SK-N-SH (cell line): Measurements from ENCODE around the gene GSK3B. TPM values are rescaled to one million over a fixed set of nuclear protein-coding genes. Genes with fewer than 3 reads are reported as not detected.

Experiments used
- CTCF ChIA-PET: fragments of 300-600, 350-600 bp; formaldehyde crosslinking; extraction: SDS; loops from one replicate; lab custom pipeline; 2021; lab: Yijun Ruan, JAX
- POLR2A ChIA-PET: fragments of 350-600 bp; sonication (Branson Sonifier 250); formaldehyde crosslinking; extraction: SDS; loops from one replicate; lab custom pipeline; 2020; ENCODE audit warnings: antibody characterized with exemption, inconsistent platforms; lab: Yijun Ruan, JAX
- DNase-seq: peaks from one replicate; pipeline ENCODE4 v3.0.0; 2012
- H2AFZ ChIP-seq: fragments of 200-600 bp; sonication (generic); 2 replicates; pipeline ENCODE4 v1.8.1; 2016; ENCODE audit warnings: antibody characterized with exemption, mild to moderate bottlenecking, low read depth
- H3F3A ChIP-seq: fragments of 200-600 bp; sonication (generic); replicated peaks from 2 replicates; pipeline ENCODE3; 2016; ENCODE audit warnings: antibody characterized with exemption, mild to moderate bottlenecking; ENCODE audit not compliant: insufficient read depth
- H3K27ac ChIP-seq, 2 experiments: fragments of 200-500 bp in 1 of 2; fragments of 200-600 bp in 1 of 2; sonication (Bioruptor generic) in 1 of 2; sonication (generic), shearing (Covaris generic) in 1 of 2; 2 replicates each; pipeline versions ENCODE4 v1.5.1 to v1.6.1; 2014 to 2016; ENCODE audit warnings: low read depth in 2 of 2, inconsistent platforms in 1 of 2, low read length in 1 of 2, mild to moderate bottlenecking in 1 of 2, mixed read lengths in 1 of 2
- H3K27me3 ChIP-seq: fragments of 200-600 bp; sonication (generic), shearing (Covaris generic); 2 replicates; pipeline ENCODE4 v1.6.1; 2016; ENCODE audit warnings: mixed run types; ENCODE audit not compliant: insufficient read depth
- H3K36me3 ChIP-seq, 2 experiments: fragments of 200-500 bp in 1 of 2; fragments of 200-600 bp in 1 of 2; sonication (Bioruptor generic) in 1 of 2; sonication (generic) in 1 of 2; replicated peaks in 1 of 2; 2 replicates each; pipeline versions ENCODE3 to v1.5.1; 2014 to 2016; ENCODE audit warnings: low read length in 1 of 2, mild to moderate bottlenecking in 1 of 2; ENCODE audit not compliant: insufficient read depth in 2 of 2, control insufficient read depth in 1 of 2
- H3K4me1 ChIP-seq, 2 experiments: fragments of 200-500 bp in 1 of 2; fragments of 200-600 bp in 1 of 2; sonication (Bioruptor generic) in 1 of 2; sonication (generic), shearing (Covaris generic) in 1 of 2; 2 replicates each; pipeline versions ENCODE4 v1.5.1 to v1.6.1; 2014 to 2016; ENCODE audit warnings: low read depth in 1 of 2, low read length in 1 of 2, mixed run types in 1 of 2; ENCODE audit not compliant: insufficient read depth in 2 of 2, control insufficient read depth in 1 of 2
- H3K4me2 ChIP-seq: fragments of 200-600 bp; sonication (generic), shearing (Covaris generic); 2 replicates; pipeline ENCODE4 v1.6.1; 2017; ENCODE audit warnings: mixed run types
- H3K4me3 ChIP-seq, 2 experiments: fragments of 200-500 bp in 1 of 2; fragments of 200-600 bp in 1 of 2; sonication (Bioruptor generic) in 1 of 2; sonication (generic), shearing (Covaris generic) in 1 of 2; 2 replicates each; pipeline versions ENCODE4 v1.5.1 to v1.8.1; 2014 to 2016; ENCODE audit warnings: low read depth in 2 of 2, inconsistent platforms in 1 of 2, low read length in 1 of 2, mild to moderate bottlenecking in 1 of 2, mixed read lengths in 1 of 2, moderate library complexity in 1 of 2
- H3K79me2 ChIP-seq: fragments of 200-600 bp; sonication (generic); 2 replicates; pipeline ENCODE4 v1.8.1; 2017; ENCODE audit warnings: mild to moderate bottlenecking; ENCODE audit not compliant: insufficient read depth
- H3K9ac ChIP-seq: fragments of 200-600 bp; sonication (generic); 2 replicates; pipeline ENCODE4 v1.6.1; 2017; ENCODE audit warnings: mixed run types
- H3K9me2 ChIP-seq: fragments of 200-600 bp; sonication (generic); 2 replicates; pipeline ENCODE4 v1.6.1; 2017; ENCODE audit warnings: mixed run types
- H3K9me3 ChIP-seq: fragments of 200-600 bp; sonication (generic); 2 replicates; pipeline ENCODE4 v1.6.1; 2017; ENCODE audit warnings: mixed run types, mild to moderate bottlenecking, moderate library complexity
- H4K20me1 ChIP-seq: fragments of 200-600 bp; sonication (generic); 2 replicates; pipeline ENCODE4 v1.6.1; 2017; ENCODE audit warnings: mild to moderate bottlenecking, mixed run types; ENCODE audit not compliant: insufficient read depth
- EP300 ChIP-seq, 2 experiments: IDR thresholded peaks; 2 replicates each; pipeline versions ENCODE4 v1.4.0 to v1.6.1; 2012; ENCODE audit warnings: borderline replicate concordance in 1 of 2, low read depth in 1 of 2, low read length in 1 of 2
- FOXJ3 ChIP-seq: sonication (generic); formaldehyde crosslinking; IDR thresholded peaks from 2 replicates; pipeline ENCODE4 v1.5.1; 2020; ENCODE audit warnings: mild to moderate bottlenecking, missing genetic modification reagents
- GABPA ChIP-seq: IDR thresholded peaks from 2 replicates; pipeline ENCODE4 v1.4.0; 2012; ENCODE audit warnings: low read depth, mild to moderate bottlenecking
- GATA2 ChIP-seq: sonication (generic); formaldehyde crosslinking; IDR thresholded peaks from 2 replicates; pipeline ENCODE4 v1.5.0; 2020; ENCODE audit warnings: mild to moderate bottlenecking, missing genetic modification reagents
- IRF3 ChIP-seq: fragments of 150-350 bp; IDR thresholded peaks from 2 replicates; pipeline ENCODE4 v1.6.1; 2016; ENCODE audit warnings: mild to moderate bottlenecking, low read depth, low read length
- JUND ChIP-seq: IDR thresholded peaks from 2 replicates; pipeline ENCODE4 v1.4.0; 2012
- MEF2A ChIP-seq: IDR thresholded peaks from 2 replicates; pipeline ENCODE4 v1.4.0; 2012; ENCODE audit warnings: low read depth, borderline replicate concordance
- MXI1 ChIP-seq: IDR thresholded peaks from 2 replicates; pipeline ENCODE4 v1.6.1; 2012; ENCODE audit warnings: mild to moderate bottlenecking, low read depth, low read length, improper control_type of control experiment
- POLR2AphosphoS5 ChIP-seq: IDR thresholded peaks from 2 replicates; pipeline ENCODE4 v1.6.1; 2012; ENCODE audit warnings: low read depth, low read length
- RXRA ChIP-seq: IDR thresholded peaks from 2 replicates; pipeline ENCODE4 v1.4.0; 2012; ENCODE audit warnings: low read depth, mild to moderate bottlenecking, borderline replicate concordance
- SIN3A ChIP-seq: IDR thresholded peaks from 2 replicates; pipeline ENCODE4 v1.6.1; 2012; ENCODE audit warnings: low read depth, mild to moderate bottlenecking, low read length, moderate library complexity, borderline replicate concordance
- TCF12 ChIP-seq: IDR thresholded peaks from 2 replicates; pipeline ENCODE4 v1.4.0; 2012
- TEAD4 ChIP-seq: IDR thresholded peaks from 2 replicates; pipeline ENCODE4 v1.4.0; 2012; ENCODE audit warnings: mild to moderate bottlenecking, borderline replicate concordance; ENCODE audit not compliant: insufficient read depth
- ZBTB33 ChIP-seq: IDR thresholded peaks from 2 replicates; pipeline ENCODE4 v1.4.0; 2012; ENCODE audit warnings: low read depth, borderline replicate concordance
- WGBS: methylation state at CpG from one replicate; pipeline ENCODE4 v1.1.6; 2017; ENCODE audit warnings: low lambda C conversion rate; 5-methylcytosine and 5-hydroxymethylcytosine counted together
- polyA plus RNA-seq, 3 experiments: library from polyadenylated mRNA; depleted of rRNA; stranded (reverse); fragments of >200 nt; gene quantifications; 2 replicates each; pipeline ENCODE4 v1.2.3, GENCODE V29; 2012

GSK3B gene
- polyA plus RNA-seq, 1 of the 3 experiments (the other 2 are of a cell fraction), result 15.9 TPM

- ChIA-PET CTCF (no interaction called here), POLR2A (no interaction called here)
- Histone ChIP-seq H4K20me1 (peaks cover 96% of the 10 kb centered on the region), H2AFZ (no peak overlapping the region), H3F3A (no peaks in the 10 kb centered on the region), H3K4me3 (no peak overlapping the region), H3K9me3 (no peaks in the 10 kb centered on the region), H3K4me1 (no peaks in the 10 kb centered on the region; a peak in 1 of 4 replicates), H3K27ac (no peak overlapping the region), H3K27me3 (no peaks in the 10 kb centered on the region), H3K9me2 (no peaks in the 10 kb centered on the region), H3K36me3 (peaks cover 0 to 8% of the 10 kb centered on the region in 2 experiments), H3K4me2 (no peak overlapping the region), H3K79me2 (peaks cover 99% of the 10 kb centered on the region), H3K9ac (no peak overlapping the region)
- WGBS, result 97% methylated on average over 4 of the region's 4 CpGs
- no peak for DNase-seq
- TF ChIP-seq IRF3, result no peak
- no peak for TF ChIP-seq GABPA
- TF ChIP-seq MXI1, result no peak
- no peak for TF ChIP-seq POLR2AphosphoS5
- no peak for TF ChIP-seq EP300 (IDR thresholded peaks at IDR 0.05; ENCODE audit: borderline replicate concordance in 1 of 2, low read depth in 1 of 2, low read length in 1 of 2)
- TF ChIP-seq JUND, result no peak
- TF ChIP-seq ZBTB33, result no peak
- TF ChIP-seq FOXJ3, result no peak
- no peak for TF ChIP-seq GATA2 (CRISPR knock-in tag)
- TF ChIP-seq MEF2A, result no peak
Observed at GRCh38 chr3:120066634-120067033, 27.6 kb downstream of the GSK3B start.

- POLR2A ChIA-PET, result no interaction called here
- 98% methylated on average over 2 of the region's 2 CpGs for WGBS
- H4K20me1 ChIP-seq, result peaks cover 96% of the 10 kb centered on the region
Observed at GRCh38 chr3:120064641-120065040, 29.6 kb downstream of the GSK3B start.

More at GRCh38 chr3:120064641-120065040, 29.6 kb downstream of the GSK3B start:
- Histone ChIP-seq H3K9ac (no peak overlapping the region), H3F3A (no peaks in the 10 kb centered on the region), H3K27me3 (no peaks in the 10 kb centered on the region), H2AFZ (no peak overlapping the region), H3K27ac (no peak overlapping the region), H3K79me2 (peaks cover 99% of the 10 kb centered on the region), H3K4me3 (no peak overlapping the region), H3K4me2 (no peak overlapping the region), H3K36me3 (peaks cover 0 to 8% of the 10 kb centered on the region in 2 experiments), H3K4me1 (no peaks in the 10 kb centered on the region; a peak in 1 of 4 replicates), H3K9me2 (no peaks in the 10 kb centered on the region), H3K9me3 (no peaks in the 10 kb centered on the region)
- CTCF ChIA-PET, result interaction anchor here (0.8 kb wide), 1 partner anchor 12 kb away, joined by 4 read pairs; no protein-coding TSS in a partner anchor
- no peak for TF ChIP-seq TEAD4
- no peak for TF ChIP-seq TCF12
- no peak for TF ChIP-seq RXRA
- no peak for TF ChIP-seq SIN3A
- no peak for TF ChIP-seq JUND
- no peak for DNase-seq
